Measurements from ENCODE around the gene PNMA1.

The PNMA1 gene

DNA sequence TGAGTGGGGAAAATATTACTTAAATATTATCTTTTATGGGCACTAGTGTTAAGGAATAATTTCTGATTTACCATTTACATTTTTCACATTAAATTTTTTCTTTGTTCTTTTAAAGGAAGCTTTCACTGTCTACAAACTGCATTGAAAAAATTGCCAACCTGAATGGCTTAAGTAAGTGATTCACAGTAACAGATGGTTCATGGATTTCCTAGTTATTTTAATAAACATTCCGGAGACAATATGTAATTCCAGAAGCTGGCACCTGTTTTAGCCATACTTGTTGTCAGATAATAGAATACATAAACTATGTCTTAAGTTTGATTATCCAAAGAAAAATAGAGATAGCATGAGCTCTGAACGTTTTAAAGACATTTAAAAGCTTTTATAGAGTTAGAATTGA is 52.3 kb downstream of the PNMA1 start:
- DNase-seq: no peak

Data from DMS153 (cell line).